Measurements from ENCODE around the gene NCKAP1.
A peak's percentile ranks its signal among the peaks of the same experiment; 100 is the strongest.
"Not testable (repeated sequence)": the region's sequence is repeated elsewhere in the genome, so short reads cannot be mapped to it uniquely, and the experiment has no call there.

The NCKAP1 gene

GRCh38 chr2:183031911-183032794 is 6.1 kb downstream of the NCKAP1 start:
- no peak overlapping the region for H3K9ac ChIP-seq (ENCODE audit: low read length)
- H3K4me3 ChIP-seq (ENCODE audit: low read length), result no peak overlapping the region
- H3K27me3 ChIP-seq (ENCODE audit: control insufficient read depth, insufficient read depth, low read length), result no peaks in the 10 kb centered on the region
- H3K27ac ChIP-seq (ENCODE audit: low read depth, low read length), result peak overlapping the region; percentile 22
- H3K4me1 ChIP-seq (ENCODE audit: control insufficient read depth, insufficient read depth, low read length), result peaks cover 35% of the 10 kb centered on the region
- H3K36me3 ChIP-seq (ENCODE audit: control insufficient read depth, insufficient read depth, low read length), result no peaks in the 10 kb centered on the region

DNA sequence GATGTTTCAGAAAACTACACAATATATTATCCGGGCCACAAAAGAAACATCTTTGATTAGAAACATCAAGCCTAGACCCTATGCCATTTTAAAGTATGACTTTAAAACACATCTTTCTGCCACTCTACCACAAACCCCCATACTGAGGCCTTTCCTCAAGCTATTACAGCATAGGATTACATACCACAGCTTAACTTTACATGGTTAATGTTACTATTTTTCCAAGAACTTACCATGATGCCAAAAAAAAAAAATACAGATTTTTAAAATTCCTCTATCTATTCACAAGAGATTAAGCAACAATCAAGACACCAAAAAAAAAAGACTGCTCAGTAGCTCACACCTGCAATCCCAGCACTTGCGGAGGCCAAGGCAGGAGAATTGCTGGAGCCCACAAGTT is 9.0 kb downstream of the NCKAP1 start:
- Histone ChIP-seq H3K9ac (ENCODE audit: low read length) (no peak overlapping the region), H3K4me3 (ENCODE audit: low read length) (no peak overlapping the region), H3K27ac (ENCODE audit: low read depth, low read length) (no peak overlapping the region), H3K4me1 (ENCODE audit: control insufficient read depth, insufficient read depth, low read length) (peaks cover 21% of the 10 kb centered on the region), H3K36me3 (ENCODE audit: control insufficient read depth, insufficient read depth, low read length) (no peaks in the 10 kb centered on the region), H3K27me3 (ENCODE audit: control insufficient read depth, insufficient read depth, low read length) (no peaks in the 10 kb centered on the region)

DNA sequence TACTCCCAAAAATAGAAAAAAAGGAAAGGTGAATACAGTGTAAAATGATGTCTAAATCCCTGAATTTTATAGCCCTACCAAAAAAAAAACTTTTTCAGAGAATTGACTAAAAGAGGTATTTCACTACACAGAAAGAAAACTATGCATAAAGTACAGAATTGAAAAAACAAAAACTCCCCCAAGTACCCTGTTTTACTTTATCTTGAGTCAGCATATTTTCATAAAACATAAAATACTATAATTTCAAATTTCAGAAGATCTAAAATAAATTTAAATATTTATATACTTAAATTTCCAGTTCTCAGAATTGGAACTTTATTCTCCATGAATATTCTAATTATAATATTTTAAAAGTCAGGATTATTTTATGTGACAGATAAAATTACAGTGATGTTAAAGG is 10.1 kb downstream of the NCKAP1 start:
- Histone ChIP-seq H3K27me3 (ENCODE audit: control insufficient read depth, insufficient read depth, low read length) (no peaks in the 10 kb centered on the region), H3K27ac (ENCODE audit: low read depth, low read length) (no peak overlapping the region), H3K9ac (ENCODE audit: low read length) (no peak overlapping the region), H3K4me1 (ENCODE audit: control insufficient read depth, insufficient read depth, low read length) (peaks cover 21% of the 10 kb centered on the region), H3K4me3 (ENCODE audit: low read length) (no peak overlapping the region), H3K36me3 (ENCODE audit: control insufficient read depth, insufficient read depth, low read length) (no peaks in the 10 kb centered on the region)

- no peaks in the 10 kb centered on the region for H3K36me3 ChIP-seq (ENCODE audit: control insufficient read depth, insufficient read depth, low read length)
- no peak overlapping the region for H3K4me3 ChIP-seq (ENCODE audit: low read length)
- H3K27ac ChIP-seq (ENCODE audit: low read depth, low read length), result no peak overlapping the region
- H3K27me3 ChIP-seq (ENCODE audit: control insufficient read depth, insufficient read depth, low read length), result no peaks in the 10 kb centered on the region
- no peak overlapping the region for H3K9ac ChIP-seq (ENCODE audit: low read length)
- peaks cover 18% of the 10 kb centered on the region for H3K4me1 ChIP-seq (ENCODE audit: control insufficient read depth, insufficient read depth, low read length)
These were observed 10.8 kb downstream of the NCKAP1 start for GRCh38 chr2:183027443-183027842.

DNA sequence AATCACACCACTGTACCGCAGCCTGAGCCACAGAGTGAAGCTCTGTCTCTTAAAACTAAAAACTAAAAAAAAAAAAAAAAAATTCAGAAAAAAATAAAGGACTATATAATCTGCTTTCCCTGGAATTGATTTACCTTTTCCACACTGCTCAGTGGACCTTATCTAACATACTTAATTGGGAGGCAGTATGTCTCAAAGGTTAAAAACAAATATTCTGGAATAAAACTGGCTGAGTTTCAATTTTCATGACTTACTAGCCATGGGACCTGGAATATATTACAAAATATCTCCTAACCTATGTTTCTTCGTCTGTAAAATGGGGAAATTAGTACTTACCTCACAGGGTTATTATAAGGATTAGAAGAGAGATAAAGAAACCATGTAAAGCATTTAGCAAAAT is 11.8 kb downstream of the NCKAP1 start:
- Histone ChIP-seq H3K4me3 (ENCODE audit: low read length) (no peak overlapping the region), H3K4me1 (ENCODE audit: control insufficient read depth, insufficient read depth, low read length) (peaks cover 13% of the 10 kb centered on the region), H3K27ac (ENCODE audit: low read depth, low read length) (no peak overlapping the region), H3K36me3 (ENCODE audit: control insufficient read depth, insufficient read depth, low read length) (no peaks in the 10 kb centered on the region), H3K9ac (ENCODE audit: low read length) (no peak overlapping the region), H3K27me3 (ENCODE audit: control insufficient read depth, insufficient read depth, low read length) (no peaks in the 10 kb centered on the region)

DNA sequence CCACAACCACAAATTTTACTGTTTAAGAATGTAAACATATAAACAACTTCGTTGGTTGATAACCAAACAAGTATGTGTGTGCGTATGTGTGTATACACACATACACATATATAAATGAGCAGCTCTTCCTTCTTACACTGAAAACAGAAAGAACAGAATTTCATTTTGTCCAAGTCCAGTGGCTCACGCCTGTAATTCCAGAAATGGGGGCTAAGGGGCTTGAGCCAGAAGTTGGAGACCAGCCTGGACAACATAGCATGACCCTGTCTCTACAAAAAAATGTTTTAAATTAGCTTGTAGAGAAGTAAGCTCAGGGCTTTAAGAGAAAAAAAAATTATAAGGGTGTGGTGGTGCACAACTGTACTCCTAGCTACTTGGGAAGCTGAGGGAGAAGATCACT is 12.3 kb downstream of the NCKAP1 start:
- no peak overlapping the region for H3K9ac ChIP-seq (ENCODE audit: low read length)
- H3K4me3 ChIP-seq (ENCODE audit: low read length), result no peak overlapping the region
- H3K4me1 ChIP-seq (ENCODE audit: control insufficient read depth, insufficient read depth, low read length), result peaks cover 12% of the 10 kb centered on the region
- no peaks in the 10 kb centered on the region for H3K36me3 ChIP-seq (ENCODE audit: control insufficient read depth, insufficient read depth, low read length)
- H3K27me3 ChIP-seq (ENCODE audit: control insufficient read depth, insufficient read depth, low read length), result no peaks in the 10 kb centered on the region
- H3K27ac ChIP-seq (ENCODE audit: low read depth, low read length), result no peak overlapping the region

DNA sequence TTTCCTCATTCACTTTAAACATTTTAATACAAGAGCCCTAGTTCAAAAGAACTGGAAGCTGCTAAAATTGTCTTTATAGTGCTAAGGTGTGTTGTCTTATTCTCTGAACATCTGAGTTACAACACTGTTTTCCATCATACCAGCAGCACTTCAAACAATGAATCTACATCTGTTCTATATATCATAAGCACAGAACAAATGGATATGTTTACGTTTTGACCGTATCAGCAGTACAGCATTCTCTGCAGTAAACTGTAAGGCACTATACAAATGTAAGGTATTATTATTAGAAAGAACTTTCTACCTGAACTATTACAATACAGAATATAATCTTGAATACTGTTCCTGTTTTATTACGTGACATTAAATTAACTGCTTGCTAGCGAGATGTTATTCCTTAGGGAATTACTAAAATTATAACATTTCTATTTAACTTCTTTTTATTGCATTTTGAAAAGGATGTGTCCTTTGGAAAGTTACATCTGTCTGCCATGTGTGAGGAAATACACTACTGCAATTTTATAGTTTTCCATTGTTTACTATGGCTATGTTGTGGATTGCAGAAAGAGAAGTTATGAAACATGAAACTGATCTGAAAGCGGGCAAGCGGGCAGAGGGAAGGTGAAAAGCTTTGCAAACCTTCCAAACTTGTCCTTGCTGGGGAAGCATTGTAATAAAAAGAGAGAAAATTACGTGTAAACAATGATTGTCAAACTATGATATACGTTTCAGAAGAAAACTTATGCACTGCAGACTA is 13.7 kb downstream of the NCKAP1 start:
- H3K9ac ChIP-seq (ENCODE audit: low read length), result no peak overlapping the region
- H3K4me1 ChIP-seq (ENCODE audit: control insufficient read depth, insufficient read depth, low read length), result peaks cover 9% of the 10 kb centered on the region
- no peaks in the 10 kb centered on the region for H3K36me3 ChIP-seq (ENCODE audit: control insufficient read depth, insufficient read depth, low read length)
- H3K27ac ChIP-seq (ENCODE audit: low read depth, low read length), result no peak overlapping the region
- no peaks in the 10 kb centered on the region for H3K27me3 ChIP-seq (ENCODE audit: control insufficient read depth, insufficient read depth, low read length)
- H3K4me3 ChIP-seq (ENCODE audit: low read length), result no peak overlapping the region

DNA sequence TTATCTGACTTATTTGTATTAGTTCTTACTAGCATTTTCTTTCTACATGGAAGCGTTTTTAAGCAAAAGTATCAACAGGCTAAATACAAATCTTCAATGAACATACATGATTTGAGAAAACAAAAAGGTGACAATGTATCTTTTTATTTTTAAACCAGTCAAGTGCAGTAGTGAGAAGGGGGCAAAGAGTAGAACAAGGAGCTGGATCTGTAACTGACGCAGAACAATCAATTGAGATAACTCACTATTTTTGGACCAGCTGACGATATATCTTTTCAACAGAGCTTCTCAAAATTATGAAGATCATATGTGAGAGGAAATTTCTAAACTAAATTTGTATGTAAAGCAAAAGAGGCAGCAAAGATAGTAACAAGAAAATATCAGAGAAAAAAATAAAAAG is 15.5 kb downstream of the NCKAP1 start:
- H3K27ac ChIP-seq (ENCODE audit: low read depth, low read length), result no peak overlapping the region
- no peaks in the 10 kb centered on the region for H3K36me3 ChIP-seq (ENCODE audit: control insufficient read depth, insufficient read depth, low read length)
- no peak overlapping the region for H3K9ac ChIP-seq (ENCODE audit: low read length)
- H3K27me3 ChIP-seq (ENCODE audit: control insufficient read depth, insufficient read depth, low read length), result no peaks in the 10 kb centered on the region
- H3K4me3 ChIP-seq (ENCODE audit: low read length), result no peak overlapping the region
- H3K4me1 ChIP-seq (ENCODE audit: control insufficient read depth, insufficient read depth, low read length), result peaks cover 9% of the 10 kb centered on the region

DNA sequence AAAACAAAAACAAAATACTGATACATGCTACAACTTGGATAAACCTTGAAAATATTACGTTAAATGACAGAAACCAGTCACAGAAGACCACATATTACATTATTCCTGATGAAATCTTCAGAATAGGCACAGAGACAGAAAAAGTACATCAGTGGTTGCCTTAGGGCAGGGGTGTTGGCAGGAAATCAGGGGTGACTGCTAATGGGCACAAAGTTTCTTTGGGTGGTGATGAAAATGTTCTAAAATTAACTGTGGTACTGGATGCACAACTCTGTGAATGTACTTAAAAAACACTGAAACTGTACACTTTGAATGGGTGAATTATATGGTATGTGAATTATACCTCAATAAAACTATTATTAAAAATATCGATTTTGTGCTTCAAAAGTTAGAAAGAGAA is 16.6 kb downstream of the NCKAP1 start:
- no peak overlapping the region for H3K27ac ChIP-seq (ENCODE audit: low read depth, low read length)
- H3K4me1 ChIP-seq (ENCODE audit: control insufficient read depth, insufficient read depth, low read length), result peaks cover 9% of the 10 kb centered on the region
- H3K9ac ChIP-seq (ENCODE audit: low read length), result no peak overlapping the region
- H3K4me3 ChIP-seq (ENCODE audit: low read length), result no peak overlapping the region
- no peaks in the 10 kb centered on the region for H3K27me3 ChIP-seq (ENCODE audit: control insufficient read depth, insufficient read depth, low read length)
- H3K36me3 ChIP-seq (ENCODE audit: control insufficient read depth, insufficient read depth, low read length), result peaks cover under 1% of the 10 kb centered on the region

- no peak overlapping the region for H3K4me3 ChIP-seq (ENCODE audit: low read length)
- H3K27ac ChIP-seq (ENCODE audit: low read depth, low read length), result no peak overlapping the region
- no peak overlapping the region for H3K9ac ChIP-seq (ENCODE audit: low read length)
- H3K27me3 ChIP-seq (ENCODE audit: control insufficient read depth, insufficient read depth, low read length), result no peaks in the 10 kb centered on the region
- H3K4me1 ChIP-seq (ENCODE audit: control insufficient read depth, insufficient read depth, low read length), result peaks cover 10% of the 10 kb centered on the region
- peaks cover 2% of the 10 kb centered on the region for H3K36me3 ChIP-seq (ENCODE audit: control insufficient read depth, insufficient read depth, low read length)
These were observed 18.4 kb downstream of the NCKAP1 start for GRCh38 chr2:183019718-183020442.

DNA sequence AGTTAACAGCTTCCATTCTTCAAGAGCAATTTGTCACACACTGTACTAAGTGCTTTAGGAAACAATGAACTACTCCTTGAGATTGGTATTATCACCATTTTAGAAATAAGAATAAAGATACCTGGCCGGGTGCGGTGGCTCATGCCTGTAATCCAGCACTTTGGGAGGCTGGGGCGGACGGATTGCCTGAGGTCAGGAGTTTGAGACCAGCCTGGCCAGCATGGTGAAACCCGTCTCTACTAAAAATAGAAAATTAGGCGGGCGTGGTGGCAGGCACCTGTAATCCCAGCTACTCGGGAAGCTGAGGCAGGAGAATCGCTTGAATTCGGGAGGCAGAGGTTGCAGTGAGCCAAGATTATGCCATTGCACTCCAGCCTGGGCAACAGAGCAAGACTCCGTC is 20.4 kb downstream of the NCKAP1 start:
- H3K4me3 ChIP-seq (ENCODE audit: low read length); H3K27ac ChIP-seq (ENCODE audit: low read depth, low read length); H3K9ac ChIP-seq (ENCODE audit: low read length); H3K27me3 ChIP-seq (ENCODE audit: control insufficient read depth, insufficient read depth, low read length); H3K36me3 ChIP-seq (ENCODE audit: control insufficient read depth, insufficient read depth, low read length): not testable (repeated sequence)
- peaks cover 13% of the 10 kb centered on the region for H3K4me1 ChIP-seq (ENCODE audit: control insufficient read depth, insufficient read depth, low read length)

DNA sequence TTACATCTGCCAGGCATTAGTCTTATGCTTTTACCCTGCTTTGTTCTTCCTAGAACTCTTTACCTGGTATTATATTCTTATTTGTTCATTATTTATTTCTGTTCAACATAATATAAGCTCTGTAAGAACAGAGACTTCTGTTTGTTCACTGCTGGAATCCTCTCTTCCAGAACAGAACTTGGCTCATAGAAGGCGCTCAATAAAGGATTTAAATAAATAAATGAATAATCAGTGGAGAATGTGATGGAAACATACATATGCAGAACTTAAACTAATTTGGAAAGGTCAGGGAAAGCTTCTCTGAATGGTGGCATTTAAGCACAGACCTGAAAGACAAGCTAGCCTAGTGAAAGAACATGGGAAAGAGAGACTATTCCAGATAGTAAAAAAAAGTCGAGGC is 24.3 kb downstream of the NCKAP1 start:
- Histone ChIP-seq H3K27me3 (ENCODE audit: control insufficient read depth, insufficient read depth, low read length) (no peaks in the 10 kb centered on the region), H3K27ac (ENCODE audit: low read depth, low read length) (no peak overlapping the region), H3K36me3 (ENCODE audit: control insufficient read depth, insufficient read depth, low read length) (peaks cover 2% of the 10 kb centered on the region), H3K4me3 (ENCODE audit: low read length) (no peak overlapping the region), H3K4me1 (ENCODE audit: control insufficient read depth, insufficient read depth, low read length) (peaks cover 17% of the 10 kb centered on the region), H3K9ac (ENCODE audit: low read length) (no peak overlapping the region)

Measured in rectal smooth muscle tissue (tissue), 1 donor.